GM21360 (cell line): ENCODE results near the gene BABAM2.
"Not testable (repeated sequence)": the region's sequence is repeated elsewhere in the genome, so short reads cannot be mapped to it uniquely, and the experiment has no call there.

ENCODE experiments used
- ATAC-seq: cut with Tn5 transposase; IDR thresholded peaks from one replicate; pipeline ENCODE4 v1.9.1; 2021; ENCODE audit warnings: mild to moderate bottlenecking, moderate library complexity; ENCODE audit not compliant: unreplicated experiment

The BABAM2 gene

DNA sequence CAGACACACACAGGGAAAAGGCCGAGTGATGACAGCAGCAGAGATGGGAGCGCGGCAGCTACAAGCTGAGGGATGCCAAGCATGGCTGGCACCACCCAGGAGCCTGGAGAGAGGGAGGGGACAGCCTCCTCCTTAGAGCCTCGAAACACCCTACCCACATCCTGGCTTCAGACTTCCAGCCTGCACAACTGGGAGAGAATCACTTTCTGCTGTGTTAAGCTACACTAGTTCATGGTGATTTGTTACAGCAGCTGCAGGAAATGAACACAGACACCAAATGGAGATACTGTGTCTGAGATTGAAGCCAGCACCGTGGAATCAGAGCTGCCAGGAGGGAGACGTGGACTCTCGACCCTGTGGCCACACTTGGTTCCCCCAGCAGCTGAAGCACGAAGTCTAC is 474.6 kb downstream of the BABAM2 start:
- ATAC-seq: no peak

DNA sequence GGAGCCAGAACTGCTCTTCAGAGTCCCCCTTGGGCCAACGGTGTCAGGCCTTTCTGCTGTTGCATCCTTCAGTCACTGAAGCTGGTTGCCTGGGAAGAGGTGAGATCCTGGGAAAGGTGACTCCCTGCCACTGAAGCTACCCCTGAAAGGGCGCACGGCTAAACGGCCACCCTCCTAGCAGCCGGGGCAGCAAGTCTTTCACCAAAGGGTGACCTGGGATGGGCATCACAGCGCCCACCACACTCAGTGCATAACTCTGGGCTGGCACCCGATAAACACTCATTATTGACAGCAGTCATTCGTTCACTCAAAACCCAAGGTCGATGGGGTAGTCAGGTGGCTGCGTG is 475.6 kb downstream of the BABAM2 start:
- ATAC-seq: no peak

DNA sequence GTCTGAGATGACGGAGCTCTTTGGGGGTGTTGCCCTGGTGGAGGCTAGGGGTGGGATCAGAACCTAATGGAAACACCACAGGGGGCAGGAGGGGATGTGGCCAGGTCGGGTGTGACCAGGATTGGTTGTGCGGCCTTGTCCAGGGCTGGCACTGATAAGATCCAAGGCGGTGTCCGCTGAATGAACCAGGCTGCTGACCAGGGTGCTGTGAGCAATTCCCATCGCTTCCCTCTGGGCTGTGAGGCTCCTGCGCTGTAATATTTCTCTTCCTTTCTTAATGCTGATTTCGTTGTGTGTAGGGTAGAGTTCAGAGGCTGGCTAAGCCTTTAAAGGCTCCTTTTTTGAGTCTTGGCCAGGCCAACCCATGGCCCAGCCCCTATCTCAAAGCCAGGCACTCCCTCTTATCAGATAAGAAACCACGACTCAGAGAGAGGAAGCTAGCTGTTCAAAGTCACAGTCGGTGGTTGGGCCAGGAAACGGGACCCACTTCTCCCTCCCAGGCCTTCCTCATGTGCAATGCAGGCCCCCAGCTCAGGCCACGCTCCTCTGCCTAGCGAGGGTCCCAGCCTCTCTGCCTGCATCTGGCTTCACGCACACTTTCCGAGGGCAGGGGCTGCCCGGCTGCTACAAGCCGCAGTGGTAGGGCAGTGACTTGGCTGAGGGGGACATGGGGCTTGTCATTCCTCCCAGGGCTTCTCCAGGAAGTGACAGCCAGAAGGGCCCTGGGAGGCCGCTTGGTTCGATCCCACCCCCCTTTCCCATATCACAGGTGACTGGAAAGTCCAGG is 476.2 kb downstream of the BABAM2 start:
- ATAC-seq: no peak

DNA sequence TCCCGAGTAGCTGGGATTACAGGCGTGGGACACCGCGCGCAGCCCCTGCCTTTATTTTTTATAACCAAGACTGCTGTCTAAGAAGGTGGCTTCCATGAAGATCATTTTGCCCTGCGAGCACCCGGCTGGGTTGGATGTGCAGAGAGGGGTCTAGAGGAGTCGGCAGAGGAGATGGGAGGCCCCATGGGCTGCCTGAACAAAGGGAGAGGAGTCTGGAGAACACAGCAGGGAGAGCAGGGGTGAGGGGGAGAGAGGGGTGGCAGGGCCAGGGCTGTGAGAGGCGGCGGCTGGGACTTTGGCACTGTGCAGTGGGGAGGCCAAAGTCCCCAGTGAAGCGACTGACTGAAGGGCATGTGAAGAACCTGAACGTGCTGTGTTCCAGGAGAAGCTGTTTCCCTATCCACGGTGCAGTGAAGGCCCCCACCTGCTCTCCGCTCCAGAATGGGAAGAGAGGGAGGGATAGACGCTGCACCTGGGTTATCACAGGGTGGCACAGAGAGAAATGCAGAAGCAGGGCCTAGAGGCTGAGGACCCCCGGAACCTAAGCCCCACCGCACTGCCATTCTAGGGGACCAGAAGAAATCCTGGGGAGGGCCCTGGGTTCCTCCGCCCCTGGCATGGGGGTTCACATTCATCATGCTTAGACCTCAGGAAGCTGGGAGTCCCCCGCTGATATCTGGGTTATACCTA is 477.3 kb downstream of the BABAM2 start:
- ATAC-seq: no peak

DNA sequence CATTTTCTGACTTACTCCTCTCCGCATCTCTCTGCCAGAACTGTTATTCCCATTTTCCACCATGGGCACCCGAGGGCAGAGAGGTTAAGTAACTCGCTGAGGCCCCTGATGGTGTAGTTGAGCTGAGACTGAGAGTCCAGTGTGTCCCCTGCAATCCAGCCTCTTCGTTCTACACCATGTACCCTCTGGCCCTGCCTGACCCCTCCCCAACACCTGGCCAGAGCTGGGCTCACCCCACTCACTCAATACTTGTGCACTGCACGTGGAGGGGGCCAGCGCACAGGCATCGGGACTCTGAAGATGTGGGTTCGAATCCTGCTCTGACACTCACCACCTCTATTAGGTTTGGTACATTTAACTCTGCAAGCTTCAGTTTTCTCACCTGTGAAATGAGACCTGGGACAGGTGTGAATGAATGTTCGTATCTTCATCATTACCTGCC is 477.8 kb downstream of the BABAM2 start:
- ATAC-seq: no peak

DNA sequence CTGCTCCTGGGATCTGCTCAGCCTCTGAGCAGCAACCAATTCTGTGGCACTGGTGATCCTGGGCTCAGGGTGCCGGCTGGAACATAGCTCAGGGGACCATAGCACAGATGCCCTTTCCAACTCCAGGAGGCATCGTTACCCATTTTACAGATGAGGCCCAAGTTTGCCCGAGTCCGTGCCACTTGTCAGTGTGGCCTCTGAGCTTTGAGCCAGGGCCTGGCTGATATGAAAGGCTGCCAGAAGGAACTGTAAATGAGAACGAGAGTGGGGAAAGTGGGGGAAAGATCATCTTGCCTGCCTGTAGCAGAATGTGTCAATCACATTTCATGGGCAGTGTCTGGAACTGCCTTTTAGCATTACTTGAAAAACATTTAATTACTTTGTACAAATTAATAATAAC is 478.8 kb downstream of the BABAM2 start:
- ATAC-seq: no peak

DNA sequence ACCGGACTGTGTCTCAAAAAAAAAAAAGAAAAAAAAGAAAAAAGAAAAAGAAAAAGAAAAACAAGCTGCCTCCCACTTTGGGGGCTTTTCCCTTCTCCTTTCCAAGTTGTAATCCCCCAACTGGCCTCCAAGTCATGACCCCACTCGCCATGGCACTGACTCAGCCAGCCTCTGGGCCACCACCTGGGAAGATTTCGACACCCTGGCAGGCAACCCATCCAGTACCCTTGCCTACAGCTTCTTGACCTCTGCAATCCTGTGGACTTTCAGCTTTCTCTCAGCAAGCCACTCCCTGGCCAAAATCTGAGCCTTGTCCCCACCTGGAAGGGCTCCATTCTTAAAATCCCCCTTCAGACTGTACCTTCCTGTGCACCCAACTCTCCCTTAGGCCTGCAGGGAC is 479.8 kb downstream of the BABAM2 start:
- no peak for ATAC-seq

DNA sequence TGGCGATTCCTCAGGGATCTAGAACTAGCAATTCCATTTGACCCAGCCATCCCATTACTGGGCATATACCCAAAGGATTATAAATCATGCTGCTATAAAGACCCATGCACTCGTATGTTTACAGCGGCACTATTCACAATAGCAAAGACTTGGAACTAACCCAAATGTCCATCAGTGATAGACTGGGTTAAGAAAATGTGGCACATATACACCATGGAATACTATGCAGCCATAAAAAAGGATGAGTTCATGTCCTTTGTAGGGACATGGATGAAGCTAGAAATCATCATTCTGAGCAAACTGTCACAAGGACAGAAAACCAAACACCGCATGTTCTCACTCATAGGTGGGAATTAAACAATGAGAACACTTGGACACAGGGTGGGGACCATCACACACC is 481.2 kb downstream of the BABAM2 start:
- ATAC-seq: not testable (repeated sequence)

DNA sequence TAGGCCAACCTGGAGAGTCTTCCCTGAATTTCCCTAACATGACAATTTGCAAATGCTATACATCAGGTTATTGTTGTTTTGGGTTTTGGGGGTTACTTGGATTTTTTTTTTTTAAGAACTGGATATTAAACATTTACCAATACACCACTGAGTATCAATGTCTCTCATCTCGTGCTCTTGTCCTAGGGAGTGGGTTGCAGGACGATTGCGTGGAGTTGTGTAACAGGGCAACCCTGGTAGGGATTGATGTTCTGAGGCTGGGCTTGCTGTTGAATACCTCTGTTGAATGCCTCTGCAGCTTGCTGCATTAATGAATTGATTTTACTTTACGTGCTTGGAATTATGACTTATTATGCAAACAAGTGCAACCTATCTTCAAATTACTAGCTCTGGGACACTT is 483.3 kb downstream of the BABAM2 start:
- ATAC-seq: no peak

DNA sequence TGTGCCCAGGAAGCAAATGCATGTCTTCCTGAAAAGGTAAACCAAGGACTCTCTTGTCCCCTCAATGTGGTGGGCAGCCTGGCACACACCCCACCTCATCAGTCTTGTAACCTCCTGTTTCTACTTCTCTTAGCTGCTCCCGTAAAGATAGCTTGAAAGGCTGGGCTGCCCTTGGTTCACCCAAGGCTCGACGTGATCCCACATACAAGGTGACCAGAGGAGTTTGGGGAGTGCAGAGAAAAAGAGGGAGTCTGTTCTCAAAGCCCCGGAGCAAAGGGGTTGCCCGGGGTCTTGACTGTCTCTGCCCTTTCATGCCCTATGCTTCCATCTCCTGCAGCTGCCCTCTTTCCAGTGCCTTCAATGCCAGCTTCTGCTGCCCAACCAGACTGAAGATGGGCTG is 483.8 kb downstream of the BABAM2 start:
- no peak for ATAC-seq

DNA sequence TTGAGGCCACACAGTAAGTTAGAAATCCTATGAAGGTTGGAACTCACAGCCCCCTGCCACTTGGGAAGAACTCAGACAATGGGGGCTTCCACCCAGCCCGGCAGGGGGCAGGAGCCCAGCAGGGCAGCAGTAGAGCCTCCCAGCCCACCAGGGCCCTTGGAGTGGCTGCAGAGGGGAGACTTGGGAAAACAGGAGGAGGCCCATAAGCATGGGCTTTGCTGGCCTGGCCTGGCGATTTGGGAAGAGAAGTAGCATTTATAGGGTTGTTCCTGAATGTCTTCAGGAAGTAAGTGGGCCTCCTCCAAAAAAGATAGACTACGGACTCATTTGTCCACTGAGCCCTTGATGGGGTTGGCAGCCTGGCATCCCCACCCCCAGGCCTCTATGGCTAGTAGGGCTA is 484.7 kb downstream of the BABAM2 start:
- no peak for ATAC-seq

DNA sequence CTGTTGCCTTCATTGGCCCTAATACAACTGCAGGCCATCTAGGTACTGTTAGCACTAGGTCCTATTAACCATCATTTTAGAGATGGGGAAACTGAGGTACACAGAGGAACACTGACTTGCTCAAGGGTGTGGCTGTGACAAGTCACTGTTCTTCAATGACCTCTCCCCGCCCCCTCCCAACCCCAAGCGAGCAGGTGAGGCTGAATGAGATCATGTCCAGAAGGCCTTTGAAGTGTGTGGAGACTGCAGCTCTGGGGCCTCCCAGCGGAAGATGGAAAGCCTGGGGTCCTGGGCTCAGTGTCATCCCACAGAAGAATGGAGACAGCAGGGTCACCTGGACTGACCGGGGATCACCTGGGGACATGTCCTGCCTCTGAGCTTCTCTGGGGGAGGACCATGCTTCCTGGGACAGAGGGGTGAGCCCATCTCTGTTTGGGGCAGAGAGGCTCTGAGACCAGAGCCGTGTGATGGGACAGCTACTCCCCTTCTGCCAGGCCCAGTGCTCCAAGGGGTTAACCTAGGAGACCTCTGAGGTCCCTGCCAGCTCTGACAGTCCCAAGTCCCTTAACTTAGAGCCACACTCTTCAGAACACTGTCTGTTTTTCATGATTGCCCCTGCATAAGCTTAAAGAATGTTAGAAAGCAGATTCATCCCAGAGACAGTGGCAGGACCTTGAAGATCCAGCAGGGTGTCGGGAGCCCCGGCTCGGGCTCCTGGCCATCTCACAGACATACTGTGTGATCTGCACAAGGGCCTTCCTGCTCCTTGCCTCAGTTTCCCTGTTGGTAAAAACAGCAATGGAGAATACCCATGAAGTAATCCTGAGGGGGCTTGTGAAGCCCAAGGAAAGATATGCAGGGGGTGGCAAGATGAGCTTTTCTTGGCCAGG is 485.5 kb downstream of the BABAM2 start:
- no peak for ATAC-seq

DNA sequence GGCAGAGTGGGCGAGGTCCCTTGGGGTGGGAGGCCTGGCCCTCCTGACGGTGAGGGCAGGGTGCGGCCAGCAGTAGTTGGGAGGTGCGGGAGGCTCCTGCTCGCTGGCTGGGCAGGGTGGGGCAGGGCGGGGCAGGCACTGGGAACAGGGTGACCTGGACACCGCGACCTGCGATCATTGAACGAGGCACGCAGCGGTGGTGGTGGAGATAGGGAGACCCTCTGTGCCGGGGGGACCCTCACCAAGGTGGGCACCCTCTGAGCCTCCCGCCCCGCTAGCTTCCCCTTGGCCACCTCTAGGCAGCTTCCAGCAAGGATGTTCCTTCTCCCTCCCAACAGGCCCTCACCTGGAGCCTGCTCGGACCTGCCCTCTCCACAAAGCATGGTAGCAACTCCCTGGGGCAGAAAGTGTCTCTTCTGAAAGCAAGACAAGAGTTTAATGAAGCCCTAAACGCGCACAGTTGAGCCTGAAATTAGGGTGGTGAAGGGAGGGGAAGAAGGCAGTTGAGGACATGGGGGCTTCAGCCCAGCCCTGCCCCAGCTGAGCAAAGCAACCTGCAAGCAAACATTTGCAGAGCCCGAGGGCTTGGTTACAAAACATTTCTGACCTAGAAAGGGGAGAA is 486.8 kb downstream of the BABAM2 start:
- ATAC-seq: no peak

DNA sequence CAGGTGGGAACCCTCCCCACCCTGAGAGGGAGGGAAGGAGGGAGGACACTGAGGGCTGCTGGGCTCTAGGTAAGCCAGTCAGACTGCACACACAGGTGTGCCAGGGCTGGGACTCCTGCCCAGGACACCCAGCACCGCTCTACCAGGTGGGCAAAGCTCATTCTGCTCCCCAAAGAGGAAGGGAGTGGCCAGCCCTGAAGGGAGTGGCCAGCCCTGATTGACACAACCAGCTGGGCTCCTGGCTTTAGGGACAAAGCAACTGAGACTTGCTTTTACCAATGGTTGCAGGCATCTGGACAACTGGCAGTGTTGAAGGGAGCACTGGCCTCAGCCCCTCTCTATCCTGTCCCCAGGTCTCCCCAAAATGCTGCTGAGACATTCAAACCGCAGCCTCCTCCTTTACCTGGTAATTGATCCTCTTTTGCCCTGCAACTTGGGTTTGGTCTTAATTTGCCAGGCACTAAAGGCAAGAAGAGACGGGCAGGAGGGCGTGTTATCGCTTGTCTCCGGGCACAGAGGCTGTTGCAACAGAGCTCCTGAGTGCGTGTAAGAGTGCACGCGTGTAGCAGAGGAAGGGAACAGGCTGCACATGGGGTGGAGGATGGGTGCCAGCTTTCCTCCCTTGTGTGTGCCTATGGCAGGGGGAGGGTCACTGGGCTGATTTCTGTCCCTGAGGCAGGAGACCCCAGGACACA is 487.6 kb downstream of the BABAM2 start:
- no peak for ATAC-seq

DNA sequence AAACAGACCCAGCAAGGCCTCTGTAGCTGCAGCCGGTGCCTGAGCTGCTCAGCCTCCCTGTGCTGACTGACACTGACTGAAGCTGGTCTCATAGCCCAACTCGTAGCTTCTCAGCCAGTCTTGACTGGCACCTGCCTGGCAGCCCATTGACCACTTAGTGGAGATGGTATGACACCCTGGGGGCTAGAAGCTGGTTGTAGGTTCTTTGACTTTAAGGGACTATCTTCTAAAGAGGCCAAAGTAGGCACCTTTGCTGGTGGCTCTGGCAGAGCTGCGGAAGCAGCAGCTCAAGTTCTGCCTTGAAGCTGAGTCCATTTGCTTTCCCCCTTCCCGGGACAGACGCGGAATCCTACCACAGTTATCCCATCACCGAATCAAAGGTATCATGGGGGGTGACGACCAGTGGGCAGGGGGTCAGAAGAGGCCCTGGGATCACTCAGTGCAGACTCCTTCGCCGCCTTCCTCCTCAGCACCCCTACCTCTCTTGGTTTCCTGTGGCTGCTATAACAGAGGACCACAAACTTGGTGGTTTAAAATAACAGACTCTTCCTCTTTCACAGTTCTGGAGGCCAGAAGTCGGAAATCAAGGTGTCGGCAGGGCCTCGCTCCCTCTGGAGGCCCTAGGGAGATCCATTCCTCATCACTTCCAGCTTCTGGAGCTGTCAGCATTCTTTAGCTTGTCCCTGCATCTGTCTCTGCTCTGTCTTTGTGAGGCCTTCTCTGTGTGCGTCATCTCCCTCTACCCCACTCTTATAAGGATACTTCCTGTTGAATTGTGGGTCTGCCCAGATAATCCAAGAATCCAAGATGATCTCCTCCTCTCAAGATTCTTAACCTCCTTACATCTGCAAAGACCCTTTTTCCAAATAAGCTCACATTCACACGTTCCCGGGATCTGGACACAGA is 488.4 kb downstream of the BABAM2 start:
- ATAC-seq: no peak

DNA sequence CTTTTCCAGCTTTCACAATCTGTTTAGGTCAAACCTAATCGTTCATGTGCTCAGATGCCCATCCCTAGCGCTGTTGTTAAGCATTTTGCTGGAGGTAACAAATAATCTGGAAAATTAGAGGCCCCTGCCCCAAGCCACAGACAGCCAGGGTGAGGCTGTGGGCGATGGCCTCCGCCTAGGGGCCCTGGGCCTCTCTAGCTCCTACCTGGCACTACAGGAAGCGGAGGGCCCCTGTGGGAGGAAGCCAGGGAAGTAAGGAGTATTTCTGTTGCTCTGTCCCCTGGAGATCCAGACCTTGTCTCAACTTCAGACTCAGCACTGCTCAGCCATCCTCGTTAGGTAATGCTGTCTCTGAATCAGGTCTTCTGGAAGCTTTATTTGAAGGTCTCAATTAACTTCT is 489.7 kb downstream of the BABAM2 start:
- ATAC-seq: no peak

DNA sequence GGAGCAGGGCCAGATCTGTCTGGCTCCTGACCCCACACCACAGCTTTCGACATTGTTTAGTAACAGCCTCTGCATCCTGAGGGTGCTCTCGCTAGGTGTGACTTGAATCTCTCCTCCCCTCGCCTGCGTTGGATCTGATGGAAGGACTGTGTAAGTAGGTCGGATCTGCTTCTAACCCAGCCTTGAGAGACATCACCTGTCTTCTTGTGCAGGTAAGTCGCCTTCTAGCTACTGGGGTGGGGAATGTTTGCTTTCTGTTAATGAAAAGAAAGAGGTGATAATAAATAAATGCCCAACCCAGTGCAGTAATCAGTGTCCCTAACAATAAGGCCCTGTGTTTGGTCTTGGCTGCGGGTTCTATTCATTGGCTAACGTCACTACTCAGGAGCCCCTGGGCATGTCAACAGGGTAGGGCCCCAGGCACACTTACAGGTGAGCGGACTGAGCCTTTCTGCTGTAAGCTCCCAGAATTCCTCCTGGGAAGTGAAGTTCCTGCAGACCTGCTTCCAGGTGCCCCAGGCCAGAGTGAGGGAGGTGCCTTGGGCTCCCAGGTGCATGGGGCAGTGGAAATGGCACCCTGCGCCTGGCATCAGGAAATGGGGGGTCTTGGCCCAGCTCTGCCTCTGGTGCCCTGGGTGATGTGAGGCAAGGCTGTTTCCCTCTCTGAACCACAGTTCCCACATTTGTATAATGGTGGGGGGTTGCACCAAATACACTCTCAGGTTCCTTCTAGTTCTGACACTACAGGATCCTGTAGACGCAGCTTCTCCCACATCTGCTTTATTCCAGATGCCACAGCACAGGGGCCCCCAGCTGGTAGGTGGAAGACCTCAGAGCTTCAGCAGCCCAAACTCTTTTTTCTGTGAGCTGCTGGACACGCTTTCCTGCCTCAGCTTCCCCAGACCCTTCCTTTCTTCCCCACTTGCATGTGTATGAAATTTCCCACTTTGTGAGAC is 491.0 kb downstream of the BABAM2 start:
- no peak for ATAC-seq

DNA sequence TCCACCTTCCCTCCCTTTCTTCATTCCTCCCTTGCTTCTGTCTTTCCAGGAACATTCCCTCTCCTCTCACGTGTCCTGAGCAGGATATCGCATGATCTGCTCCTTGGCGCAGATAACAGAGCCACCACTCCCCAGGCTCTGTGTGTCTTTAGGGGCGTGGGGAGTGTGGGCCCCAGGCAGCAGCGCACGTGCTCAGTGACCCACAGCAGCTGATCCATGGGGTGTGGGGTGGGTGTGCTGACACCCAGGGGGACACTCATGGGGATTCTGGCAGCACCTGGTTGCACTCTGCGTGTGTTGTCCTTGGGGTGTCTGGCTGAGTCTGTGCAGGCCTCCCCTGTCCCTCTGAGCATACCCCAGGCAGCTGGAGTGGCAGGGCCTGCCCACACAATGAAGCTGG is 492.2 kb downstream of the BABAM2 start:
- ATAC-seq: no peak
